Mucosa of descending colon (tissue), 3 donors: ENCODE results near the gene MYO1F. TPM values are rescaled to one million over a fixed set of nuclear protein-coding genes. Genes with fewer than 3 reads are reported as not detected.

Experiments used
- ATAC-seq: fragments of 200-7000 bp; cut with Tn5 transposase; one replicate; pipeline ENCODE4 v1.9.1; 2020; ENCODE audit warnings: mild to moderate bottlenecking, moderate library complexity
- DNase-seq, 3 donors: peaks; one replicate each; pipeline ENCODE4 v3.0.0-alpha.2; 2020
- H3K36me3 ChIP-seq: fragments of 200-600 bp; one replicate; pipeline ENCODE4 v1.8.0; 2021; ENCODE audit warnings: low read depth, mild to moderate bottlenecking
- H3K4me1 ChIP-seq: fragments of 200-600 bp; one replicate; pipeline ENCODE4 v1.8.0; 2021; ENCODE audit warnings: low read depth, mild to moderate bottlenecking
- H3K4me3 ChIP-seq: fragments of 200-600 bp; one replicate; pipeline ENCODE4 v1.8.0; 2021; ENCODE audit warnings: mild to moderate bottlenecking
- H3K9me3 ChIP-seq: fragments of 200-600 bp; one replicate; pipeline ENCODE4 v1.8.0; 2021; ENCODE audit warnings: mild to moderate bottlenecking
- intact Hi-C, 2 donors: fragments of 100-400 bp; cut with DNase I in 1 of 2; cut with micrococcal nuclease in 1 of 2; formaldehyde crosslinking; loops; one replicate each; pipeline versions ENCODE4 v1.11.0 to v1.11.1; 2022; cut with DNase I, micrococcal nuclease
- total RNA-seq, 3 donors: library from RNA; stranded (reverse); fragmentation: NEBNext Ultra II Directional in 2 of 3; extraction: Animal tissue kit (Norgen Biotek cat#: 25700) in 2 of 3; gene quantifications; one replicate each; pipeline versions ENCODE4 v1.2.1 to v1.2.4, GENCODE V29; 2021 to 2023
- TF ChIP-seq, protein P1 (sequence below): fragments of 200-600 bp; IDR thresholded peaks from one replicate; pipeline ENCODE4 v1.8.0; 2022; ENCODE audit warnings: antibody characterized with exemption, mild to moderate bottlenecking
- donor health status: DM: no; HTN: no; CAD: no; lungs with moderate emphysema.
- donor health status: DM: no; HTN: no; CAD: no.
- donor health status: DM: no; HTN: yes; CAD: no.

The MYO1F gene
- total RNA-seq, 3 donors from 2014 or later: 8.5 to 26.5 (median 21.0) TPM

GRCh38 chr19:8490873-8491272 is 86.4 kb downstream of the MYO1F start:
- no peak overlapping the region for H3K4me3 ChIP-seq
- no peak for ATAC-seq
- no peaks in the 10 kb centered on the region for H3K9me3 ChIP-seq
- intact Hi-C loops: no loop called here
- TF ChIP-seq, protein P1, sequence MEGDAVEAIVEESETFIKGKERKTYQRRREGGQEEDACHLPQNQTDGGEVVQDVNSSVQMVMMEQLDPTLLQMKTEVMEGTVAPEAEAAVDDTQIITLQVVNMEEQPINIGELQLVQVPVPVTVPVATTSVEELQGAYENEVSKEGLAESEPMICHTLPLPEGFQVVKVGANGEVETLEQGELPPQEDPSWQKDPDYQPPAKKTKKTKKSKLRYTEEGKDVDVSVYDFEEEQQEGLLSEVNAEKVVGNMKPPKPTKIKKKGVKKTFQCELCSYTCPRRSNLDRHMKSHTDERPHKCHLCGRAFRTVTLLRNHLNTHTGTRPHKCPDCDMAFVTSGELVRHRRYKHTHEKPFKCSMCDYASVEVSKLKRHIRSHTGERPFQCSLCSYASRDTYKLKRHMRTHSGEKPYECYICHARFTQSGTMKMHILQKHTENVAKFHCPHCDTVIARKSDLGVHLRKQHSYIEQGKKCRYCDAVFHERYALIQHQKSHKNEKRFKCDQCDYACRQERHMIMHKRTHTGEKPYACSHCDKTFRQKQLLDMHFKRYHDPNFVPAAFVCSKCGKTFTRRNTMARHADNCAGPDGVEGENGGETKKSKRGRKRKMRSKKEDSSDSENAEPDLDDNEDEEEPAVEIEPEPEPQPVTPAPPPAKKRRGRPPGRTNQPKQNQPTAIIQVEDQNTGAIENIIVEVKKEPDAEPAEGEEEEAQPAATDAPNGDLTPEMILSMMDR: no peak
- peaks cover 13% of the 10 kb centered on the region for H3K36me3 ChIP-seq
- H3K4me1 ChIP-seq: no peaks in the 10 kb centered on the region
- DNase-seq: peak in 1 of 3 donors; percentile 38

- H3K4me1 ChIP-seq: no peaks in the 10 kb centered on the region
- ATAC-seq (no peak), DNase-seq (peak in 1 of 3 donors; percentile 45)
- TF ChIP-seq, protein P1: no peak
- intact Hi-C loops: no loop called here
- H3K4me3 ChIP-seq: no peak overlapping the region
- H3K36me3 ChIP-seq: peaks cover 18% of the 10 kb centered on the region
- H3K9me3 ChIP-seq: no peaks in the 10 kb centered on the region
These were observed 86.9 kb downstream of the MYO1F start for GRCh38 chr19:8490395-8490760.

GRCh38 chr19:8489561-8490394 is 87.5 kb downstream of the MYO1F start:
- intact Hi-C loops: loop anchor here in 1 of 2 donors (10.0 kb wide), 1 partner anchor 135 kb away; no protein-coding TSS in a partner anchor
- Histone ChIP-seq H3K9me3 (no peaks in the 10 kb centered on the region), H3K36me3 (peaks cover 20% of the 10 kb centered on the region), H3K4me3 (no peak overlapping the region), H3K4me1 (no peaks in the 10 kb centered on the region)
- DNase-seq (peak in 2 of 3 donors; percentile 25), ATAC-seq (no peak)
- TF ChIP-seq, protein P1: no peak

GRCh38 chr19:8488365-8488764 is 88.9 kb downstream of the MYO1F start:
- TF ChIP-seq, protein P1: no peak
- intact Hi-C loops: loop anchor here in 1 of 2 donors (10.0 kb wide), 1 partner anchor 134 kb away; no protein-coding TSS in a partner anchor
- Histone ChIP-seq H3K9me3 (no peaks in the 10 kb centered on the region), H3K4me1 (no peaks in the 10 kb centered on the region), H3K4me3 (no peak overlapping the region), H3K36me3 (peaks cover 20% of the 10 kb centered on the region)
- ATAC-seq (no peak), DNase-seq (peak in 2 of 3 donors; percentile 10 to 22)

DNA sequence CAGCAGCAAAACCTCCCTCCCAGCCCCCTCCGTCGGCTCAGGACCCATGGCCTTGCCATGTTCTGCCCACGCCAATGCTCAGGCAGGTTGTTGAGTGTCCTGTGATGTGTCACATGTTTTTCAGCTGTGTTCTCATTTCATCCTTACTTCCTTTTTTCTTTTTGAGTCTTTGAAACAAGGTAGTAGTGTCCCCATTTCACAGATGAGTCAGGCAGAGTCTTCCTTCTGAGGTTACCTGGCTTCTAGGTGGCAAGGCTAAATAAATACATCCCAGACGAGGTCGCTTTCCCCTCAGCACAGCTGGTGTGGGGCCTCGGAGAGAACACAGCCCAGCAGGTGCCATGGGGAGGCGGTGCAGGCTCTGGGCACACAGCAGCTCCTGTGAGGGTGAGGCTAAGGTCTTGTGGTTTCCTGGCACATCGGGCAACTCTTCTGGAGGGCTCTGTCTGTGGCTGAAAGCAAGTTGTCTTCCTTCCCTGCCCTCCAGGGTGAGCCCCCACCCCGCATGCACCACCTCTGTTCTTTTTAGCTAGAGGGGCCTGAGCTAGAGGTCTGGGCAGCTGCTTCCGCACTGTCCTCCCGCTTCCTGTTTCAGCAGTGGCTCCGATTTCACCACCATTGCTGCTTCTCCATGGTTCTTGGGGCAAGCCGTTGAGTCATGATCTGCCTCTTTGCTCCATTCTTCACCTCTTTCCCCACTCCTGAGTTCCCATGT is 89.9 kb downstream of the MYO1F start:
- H3K4me3 ChIP-seq: no peak overlapping the region
- no peaks in the 10 kb centered on the region for H3K9me3 ChIP-seq
- TF ChIP-seq, protein P1: no peak
- peak in 2 of 3 donors; percentile 31 to 62 for DNase-seq
- intact Hi-C loops: loop anchor here in 1 of 2 donors (10.0 kb wide), 1 partner anchor 132 kb away; no protein-coding TSS in a partner anchor
- H3K4me1 ChIP-seq: no peaks in the 10 kb centered on the region
- ATAC-seq: peak; percentile 33
- H3K36me3 ChIP-seq: peaks cover 20% of the 10 kb centered on the region
